Activated CD8-positive, alpha-beta memory T cell treated with anti-CD3 and anti-CD28 coated beads, Interleukin-2, amount 50 U/mL, for 48 hours (primary cell): ENCODE results near the gene DCST1.
"Not testable (repeated sequence)": the region's sequence is repeated elsewhere in the genome, so short reads cannot be mapped to it uniquely, and the experiment has no call there.

Experiments used
- DNase-seq: peaks from one replicate; pipeline ENCODE4 v3.0.0-alpha.2; 2020

The DCST1 gene

GRCh38 chr1:155033524-155033923 lies at the start of gene DCST1, which contains the start of gene DCST2:
DCST1 (plus strand) TSS chr1:155033824; CDS start chr1:155034037, 213 bp downstream.
DCST2 (minus strand) TSS chr1:155033781; CDS start chr1:155033701, 80 bp downstream.
- no peak for DNase-seq

DNA sequence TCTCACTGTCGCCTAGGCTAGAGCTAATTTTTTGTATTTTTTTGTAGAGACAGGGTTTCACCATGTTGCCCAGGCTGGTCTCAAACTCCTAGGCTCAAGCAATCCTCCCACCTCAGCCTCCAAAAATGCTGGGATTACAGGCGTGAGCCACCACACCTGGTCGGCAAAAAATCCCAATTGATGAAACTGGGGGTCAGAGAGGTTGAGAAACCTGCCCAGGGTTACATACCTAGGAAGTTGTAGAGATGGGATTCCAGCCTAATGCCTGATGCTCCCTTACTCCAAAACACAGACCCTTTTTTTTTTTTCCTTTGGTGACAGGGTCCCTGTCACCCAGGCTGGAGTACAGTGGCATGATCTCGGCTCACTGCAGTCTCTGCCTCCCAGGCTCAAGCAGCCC lies 46.9 kb upstream of the DCST1 start:
- DNase-seq, result not testable (repeated sequence)

DNA sequence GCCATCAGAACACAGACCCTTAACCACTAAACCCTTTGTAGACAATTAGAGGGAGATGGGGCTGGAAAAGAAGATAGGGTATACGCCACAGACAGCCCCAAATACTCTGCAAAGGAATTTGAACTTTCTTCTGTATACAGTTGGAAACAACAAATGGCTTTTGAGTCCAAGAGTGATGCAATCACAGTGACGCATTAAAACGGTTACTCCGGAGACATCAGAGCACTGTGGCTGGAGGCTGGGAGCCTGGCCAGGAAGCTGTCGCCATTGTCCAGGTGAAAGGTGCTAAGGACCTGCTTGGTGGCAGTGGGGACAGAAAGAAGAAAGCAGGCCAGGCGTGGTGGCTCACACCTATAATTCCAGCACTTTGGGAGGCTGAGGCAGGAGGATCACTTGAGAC lies 46.3 kb upstream of the DCST1 start:
- no peak for DNase-seq

GRCh38 chr1:154988058-154988954 lies 45.3 kb upstream of the DCST1 start:
- no peak for DNase-seq

DNA sequence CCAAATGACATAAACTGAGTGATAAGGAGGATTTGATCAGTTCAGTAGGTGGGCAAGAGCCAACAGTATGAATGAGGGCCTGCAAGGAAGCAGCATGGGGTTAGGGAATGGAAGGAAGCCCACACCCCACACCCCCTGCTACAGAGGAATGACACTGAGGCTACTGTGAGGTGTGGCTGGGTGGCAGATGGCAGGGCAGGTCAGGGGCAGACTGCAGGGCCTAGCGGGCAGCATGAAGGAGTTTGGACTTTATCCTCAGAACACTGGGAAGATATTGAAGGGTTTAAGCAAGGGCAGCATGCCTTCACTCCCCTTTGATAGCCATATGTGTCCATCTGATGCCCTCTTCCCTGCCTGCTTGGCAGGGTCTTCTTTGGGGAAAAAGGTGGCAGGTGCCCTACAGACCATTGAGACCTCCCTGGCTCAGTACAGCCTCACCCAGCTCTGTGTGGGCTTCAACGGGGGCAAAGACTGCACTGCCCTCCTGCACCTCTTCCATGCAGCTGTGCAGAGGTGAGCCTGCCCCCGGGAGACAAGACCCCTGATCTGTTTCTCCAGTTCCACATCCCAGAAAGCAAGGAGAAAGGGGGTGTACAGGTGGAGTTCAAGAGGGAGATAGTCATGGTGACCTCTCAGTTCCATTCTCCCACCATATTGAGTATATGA lies 44.3 kb upstream of the DCST1 start:
- DNase-seq, result no peak

GRCh38 chr1:154990276-154990675 lies 43.3 kb upstream of the DCST1 start:
- DNase-seq, result no peak

- DNase-seq, result no peak
Observed at GRCh38 chr1:154992721-154993571, 40.7 kb upstream of the DCST1 start.

DNA sequence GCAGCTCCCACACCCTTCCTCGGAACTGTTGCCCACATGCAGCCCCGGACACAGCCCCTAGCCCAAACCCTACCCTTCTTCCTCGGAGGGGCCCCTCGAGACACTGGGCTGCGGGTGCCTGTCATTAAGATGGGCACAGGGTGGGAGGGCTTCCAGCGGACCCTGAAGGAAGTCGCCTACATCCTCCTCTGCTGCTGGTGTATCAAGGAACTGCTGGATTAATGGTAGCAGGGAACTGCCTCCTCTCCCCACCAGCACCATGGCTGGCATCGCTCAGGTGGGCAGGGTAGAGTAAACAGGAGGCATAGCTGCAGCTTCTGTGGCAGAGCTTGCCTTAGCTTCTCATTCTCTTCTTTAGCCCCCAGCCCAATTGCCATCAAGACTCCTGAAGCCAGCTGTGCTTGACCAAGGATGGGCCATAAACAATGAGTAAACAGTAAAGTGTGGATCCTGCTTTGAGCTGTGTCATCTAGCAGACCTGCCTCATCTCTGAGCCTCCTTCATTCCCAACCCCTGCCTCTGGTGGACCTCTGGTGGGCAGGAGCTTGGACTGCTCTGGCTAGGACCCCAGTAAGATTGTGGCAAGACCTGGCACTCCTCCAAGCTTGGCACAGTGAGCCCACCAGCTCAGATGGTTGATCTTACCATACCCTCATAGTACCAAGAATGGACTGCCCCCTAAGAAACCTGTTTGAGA lies 39.9 kb upstream of the DCST1 start, which contains the start of gene LENEP:
Gene LENEP, plus strand, starts transcription at position 15 of the 697 bp plus-strand sequence. Its CDS starts 22 bp downstream, at position 37.
- no peak for DNase-seq

DNA sequence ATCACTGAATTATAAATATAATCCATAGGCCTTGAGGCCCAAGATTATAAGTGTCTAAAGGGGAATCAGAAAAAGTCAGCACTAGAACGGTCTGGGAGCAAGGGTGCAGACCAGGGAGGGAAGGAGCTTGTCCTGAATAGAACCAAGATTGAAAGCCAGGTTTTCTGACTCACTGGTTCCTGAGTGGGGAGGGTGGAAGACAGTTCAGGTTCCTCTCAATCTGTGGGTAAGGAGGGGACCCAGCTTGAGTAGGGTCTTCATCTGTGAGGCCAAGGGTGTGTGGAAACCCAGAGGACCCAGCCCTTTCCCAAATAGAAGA lies 39.4 kb upstream of the DCST1 start:
- no peak for DNase-seq

DNA sequence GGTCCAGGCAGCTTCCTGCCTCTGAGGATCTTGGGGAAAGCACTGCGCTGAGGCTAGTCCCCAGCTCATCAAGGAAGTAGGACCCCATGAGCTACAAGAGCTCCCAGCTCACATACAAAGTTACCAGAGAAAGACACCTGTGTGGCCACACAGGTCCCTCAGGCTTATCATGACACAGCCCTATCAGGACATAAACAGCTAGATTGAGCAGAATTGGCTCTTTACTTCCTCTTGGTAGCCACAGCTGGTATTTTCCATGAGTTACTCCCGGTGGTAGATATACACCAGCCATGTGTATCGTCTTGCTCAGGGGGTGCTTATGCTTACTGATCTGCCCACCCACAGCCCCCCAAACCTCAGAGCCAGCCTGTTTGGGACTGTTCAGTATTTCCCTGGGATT lies 39.0 kb upstream of the DCST1 start:
- no peak for DNase-seq

- DNase-seq, result not testable (repeated sequence)
Observed at GRCh38 chr1:154995301-154995983, 38.2 kb upstream of the DCST1 start.

DNA sequence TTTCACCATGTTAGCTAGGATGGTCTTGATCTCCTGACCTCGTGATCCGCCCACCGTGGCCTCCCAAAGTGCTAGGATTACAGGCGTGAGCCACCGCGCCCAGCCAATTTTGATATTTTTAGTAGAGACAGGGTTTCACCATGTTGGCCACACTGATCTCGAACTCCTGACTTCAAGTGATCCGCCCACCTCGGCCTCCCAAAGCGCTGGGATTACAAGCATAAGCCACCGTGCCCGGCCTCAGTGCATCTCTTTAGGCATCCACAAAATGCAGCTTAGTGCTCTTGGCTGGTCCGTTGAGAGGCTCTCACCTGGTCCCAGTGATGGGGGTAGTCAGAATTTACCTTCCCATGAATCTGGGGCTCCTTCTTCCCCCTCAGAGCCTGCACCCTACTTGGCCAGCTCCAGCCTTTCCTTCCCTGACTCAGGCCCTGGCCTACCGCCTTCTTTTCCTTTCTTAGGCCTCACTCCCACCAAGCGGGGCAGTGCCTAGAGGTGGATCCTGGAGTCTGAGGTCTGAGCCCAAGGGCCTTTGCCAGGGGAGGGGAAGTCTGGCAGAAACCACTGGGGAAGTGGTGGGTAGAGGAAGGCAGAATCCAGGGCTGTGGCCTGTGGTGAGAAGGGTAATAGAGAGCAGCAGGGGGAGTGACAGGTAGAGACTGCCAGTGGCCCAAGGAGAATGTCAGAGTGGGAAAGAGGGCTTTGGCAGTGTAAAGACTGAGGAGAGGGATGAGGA lies 36.5 kb upstream of the DCST1 start:
- no peak for DNase-seq

DNA sequence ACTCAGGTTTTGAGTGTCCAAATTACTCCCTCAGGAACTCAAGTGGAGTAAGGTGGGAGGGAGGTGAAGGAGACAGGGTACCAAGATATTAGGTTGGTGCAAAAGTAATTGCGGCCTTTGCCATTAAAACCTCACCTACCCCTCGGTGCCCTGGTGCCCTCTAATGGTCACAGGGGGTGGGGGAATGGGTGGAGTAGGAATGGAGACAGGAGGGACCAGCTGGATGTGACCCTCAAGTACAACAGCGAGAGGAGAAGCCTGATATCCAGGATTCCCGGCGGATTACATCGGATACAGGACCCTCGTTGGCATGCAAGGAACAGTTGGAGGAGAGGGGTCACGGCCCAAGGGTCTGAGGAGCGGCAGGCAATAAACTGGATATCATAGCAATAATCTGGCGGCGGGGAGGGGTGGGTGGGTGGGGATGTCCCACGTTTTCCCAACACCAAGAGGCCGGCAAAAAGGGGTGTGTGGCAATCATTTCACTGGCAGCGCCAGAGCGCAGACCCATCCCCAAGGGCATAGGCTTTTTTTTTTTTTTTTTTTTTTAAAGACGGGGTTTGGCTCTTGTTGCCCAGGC lies 35.3 kb upstream of the DCST1 start:
- DNase-seq, result no peak

DNA sequence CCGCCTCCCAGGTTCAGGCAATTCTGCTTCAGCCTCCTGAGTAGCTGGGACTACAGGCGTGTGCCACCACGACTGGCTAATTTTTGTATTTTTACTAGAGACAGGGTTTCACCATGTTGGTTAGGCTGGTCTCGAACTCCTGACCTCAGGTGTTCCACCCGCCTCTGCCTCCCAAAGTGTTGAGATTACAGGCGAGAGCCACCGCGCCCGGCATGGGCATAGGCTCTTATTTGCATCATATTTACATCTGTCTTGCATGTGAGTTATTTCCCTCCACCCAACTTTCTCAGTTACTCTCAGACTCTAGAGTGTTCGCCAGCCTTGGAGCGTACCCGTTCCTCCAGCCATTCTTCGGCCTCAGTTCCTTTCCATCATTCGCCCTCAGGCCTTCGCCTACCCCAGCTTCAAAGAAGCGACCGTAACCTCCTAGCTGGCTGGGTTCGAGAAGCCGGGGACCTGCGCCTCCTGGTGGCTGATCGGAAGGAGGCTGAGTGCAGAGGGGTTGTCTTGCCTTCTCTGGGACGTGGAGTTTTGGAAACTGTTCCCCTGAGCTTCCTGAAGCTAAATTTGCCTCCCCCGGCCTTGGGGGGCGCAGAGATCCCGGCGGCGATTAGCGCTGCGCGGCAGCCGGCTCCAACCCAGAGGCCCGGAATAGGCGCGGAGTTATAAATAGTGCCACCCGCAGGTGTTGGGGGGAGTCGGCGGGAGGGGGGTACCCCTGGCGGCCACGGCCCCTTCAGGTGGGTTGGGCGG lies 34.6 kb upstream of the DCST1 start:
- peak; percentile 88 for DNase-seq

- DNase-seq, result peak; percentile 84
Observed at GRCh38 chr1:154999571-155000410, 33.8 kb upstream of the DCST1 start.

GRCh38 chr1:155000411-155000725 lies 33.3 kb upstream of the DCST1 start:
- peak; percentile 75 for DNase-seq

- peak; percentile 91 for DNase-seq
Observed at GRCh38 chr1:155000726-155001424, 32.7 kb upstream of the DCST1 start.

GRCh38 chr1:155001425-155001674 lies 32.3 kb upstream of the DCST1 start:
- DNase-seq, result no peak
